Measurements from ENCODE around the gene CASTOR1.

DNA sequence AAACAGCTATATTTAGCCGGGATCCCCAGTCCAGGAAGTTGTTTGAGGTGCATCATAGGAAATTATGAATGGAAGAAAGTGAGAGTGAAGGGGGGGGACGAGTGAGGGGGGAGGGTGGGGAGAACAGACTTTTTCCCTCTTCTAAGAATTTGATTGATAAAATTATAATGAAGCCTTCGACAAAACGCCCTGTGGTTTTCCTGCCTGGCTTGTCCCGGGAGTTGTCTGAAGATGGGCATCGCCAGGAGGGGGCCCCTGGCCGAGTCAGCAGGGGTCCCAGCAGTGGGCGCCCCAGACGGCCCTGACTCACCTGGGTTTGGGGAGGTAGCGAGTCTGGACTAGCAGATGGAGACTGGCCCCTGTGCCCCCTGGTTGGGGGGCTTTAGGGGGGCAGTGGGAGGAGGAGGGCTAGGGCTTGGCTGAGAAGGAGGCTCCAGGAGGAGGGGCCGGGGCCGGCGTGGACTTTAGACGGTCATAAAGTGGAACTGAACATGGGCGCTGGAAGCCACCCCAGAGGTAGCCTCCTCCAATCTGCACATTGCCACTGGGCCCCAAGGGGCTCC lies 42.4 kb downstream of the CASTOR1 start:
- TF ChIP-seq, protein P1, sequence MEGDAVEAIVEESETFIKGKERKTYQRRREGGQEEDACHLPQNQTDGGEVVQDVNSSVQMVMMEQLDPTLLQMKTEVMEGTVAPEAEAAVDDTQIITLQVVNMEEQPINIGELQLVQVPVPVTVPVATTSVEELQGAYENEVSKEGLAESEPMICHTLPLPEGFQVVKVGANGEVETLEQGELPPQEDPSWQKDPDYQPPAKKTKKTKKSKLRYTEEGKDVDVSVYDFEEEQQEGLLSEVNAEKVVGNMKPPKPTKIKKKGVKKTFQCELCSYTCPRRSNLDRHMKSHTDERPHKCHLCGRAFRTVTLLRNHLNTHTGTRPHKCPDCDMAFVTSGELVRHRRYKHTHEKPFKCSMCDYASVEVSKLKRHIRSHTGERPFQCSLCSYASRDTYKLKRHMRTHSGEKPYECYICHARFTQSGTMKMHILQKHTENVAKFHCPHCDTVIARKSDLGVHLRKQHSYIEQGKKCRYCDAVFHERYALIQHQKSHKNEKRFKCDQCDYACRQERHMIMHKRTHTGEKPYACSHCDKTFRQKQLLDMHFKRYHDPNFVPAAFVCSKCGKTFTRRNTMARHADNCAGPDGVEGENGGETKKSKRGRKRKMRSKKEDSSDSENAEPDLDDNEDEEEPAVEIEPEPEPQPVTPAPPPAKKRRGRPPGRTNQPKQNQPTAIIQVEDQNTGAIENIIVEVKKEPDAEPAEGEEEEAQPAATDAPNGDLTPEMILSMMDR (IDR thresholded peaks at IDR 0.05) = no peak
- no peak for TF ChIP-seq POLR2A (IDR thresholded peaks at IDR 0.05)
- TF ChIP-seq POLR2AphosphoS5 (IDR thresholded peaks at IDR 0.05) = no peak

Measured in breast epithelium (tissue), 3 donors.